HEK293 (cell line): ENCODE data around the gene KCNMB2.

Source experiments
- CTCF ChIA-PET: fragments of 350-600 bp; formaldehyde crosslinking; extraction: SDS; loops from one replicate; lab custom pipeline; 2021; ENCODE audit warnings: antibody characterized with exemption; lab: Yijun Ruan, JAX
- POLR2A ChIA-PET: fragments of 300-600 bp; formaldehyde crosslinking; extraction: SDS; loops from one replicate; lab custom pipeline; 2020; ENCODE audit warnings: antibody characterized with exemption, inconsistent platforms; lab: Yijun Ruan, JAX
- H3K27ac ChIP-seq: fragments of 200-500 bp; sonication (Bioruptor generic); 2 replicates; pipeline ENCODE4 v1.5.1; 2014; ENCODE audit warnings: low read depth, low read length, control low read depth, inconsistent platforms; ENCODE audit errors: extremely low read depth
- H3K36me3 ChIP-seq, 2 experiments: fragments of 200-500 bp in 1 of 2; sonication (Bioruptor generic) in 1 of 2; 1 replicate in 1 of 2; 2 replicates in 1 of 2; pipeline ENCODE4 v1.5.1; 2014 to 2017; ENCODE audit warnings: inconsistent platforms in 2 of 2, low read length in 2 of 2; ENCODE audit not compliant: control insufficient read depth in 2 of 2, insufficient read depth in 1 of 2
- H3K4me1 ChIP-seq: fragments of 200-500 bp; sonication (Bioruptor generic); 2 replicates; pipeline ENCODE4 v1.5.1; 2014; ENCODE audit warnings: mild to moderate bottlenecking, low read length, inconsistent platforms; ENCODE audit not compliant: control insufficient read depth, insufficient read depth
- H3K4me3 ChIP-seq: 2 replicates; pipeline ENCODE4 v1.5.1; 2011; ENCODE audit warnings: low read depth, mild to moderate bottlenecking, control low read depth, low read length, moderate library complexity
- H3K9me3 ChIP-seq: fragments of 200-500 bp; sonication (Bioruptor generic); 2 replicates; pipeline ENCODE4 v1.5.1; 2014; ENCODE audit warnings: low read depth, low read length, inconsistent platforms; ENCODE audit not compliant: control insufficient read depth, insufficient read depth
- HOXA7 ChIP-seq: sonication (generic); formaldehyde crosslinking; IDR thresholded peaks from 2 replicates; pipeline ENCODE4 v1.8.1; 2022; ENCODE audit warnings: missing genetic modification reagents, borderline replicate concordance
- IKZF3 ChIP-seq: fragments of 450-650 bp; IDR thresholded peaks from 2 replicates; pipeline ENCODE4 v1.5.0; 2018; ENCODE audit warnings: missing biosample characterization, mild to moderate bottlenecking, missing genetic modification characterization, moderate library complexity
- PBX3 ChIP-seq: sonication (generic); formaldehyde crosslinking; IDR thresholded peaks from 2 replicates; pipeline ENCODE4 v1.8.1; 2022; ENCODE audit warnings: mild to moderate bottlenecking, moderate library complexity, missing genetic modification reagents
- RBAK ChIP-seq: fragments of 450-650 bp; formaldehyde crosslinking; IDR thresholded peaks from 2 replicates; pipeline ENCODE4 v1.5.1; 2016; ENCODE audit warnings: missing biosample characterization, missing genetic modification characterization
- REST ChIP-seq: fragments of 450-650 bp; formaldehyde crosslinking; IDR thresholded peaks from 2 replicates; pipeline ENCODE4 v1.5.1; 2016; ENCODE audit warnings: missing biosample characterization, missing genetic modification characterization
- TCF7L2 ChIP-seq: IDR thresholded peaks from 2 replicates; pipeline ENCODE4 v1.6.1; 2011; ENCODE audit warnings: low read depth, mild to moderate bottlenecking, inconsistent platforms, low read length, moderate library complexity, borderline replicate concordance
- ZBTB11 ChIP-seq: fragments of 450-650 bp; formaldehyde crosslinking; conservative IDR thresholded peaks from 2 replicates; pipeline ENCODE4 v1.5.1; 2016; ENCODE audit warnings: low read depth, missing biosample characterization, missing genetic modification characterization
- ZBTB48 ChIP-seq: fragments of 450-650 bp; formaldehyde crosslinking; IDR thresholded peaks from 2 replicates; pipeline ENCODE4 v1.5.1; 2016; ENCODE audit warnings: missing biosample characterization, missing genetic modification characterization
- ZFP69B ChIP-seq: fragments of 450-650 bp; formaldehyde crosslinking; IDR thresholded peaks from 2 replicates; pipeline ENCODE4 v1.5.1; 2016; ENCODE audit warnings: missing biosample characterization, missing genetic modification characterization
- ZNF138 ChIP-seq: fragments of 450-650 bp; formaldehyde crosslinking; IDR thresholded peaks from 2 replicates; pipeline ENCODE4 v1.5.1; 2016; ENCODE audit warnings: missing biosample characterization, missing genetic modification characterization, borderline replicate concordance
- ZNF169 ChIP-seq: fragments of 450-650 bp; formaldehyde crosslinking; IDR thresholded peaks from 2 replicates; pipeline ENCODE4 v1.5.1; 2016; ENCODE audit warnings: missing biosample characterization, missing genetic modification characterization
- ZNF174 ChIP-seq: fragments of 450-650 bp; formaldehyde crosslinking; IDR thresholded peaks from 2 replicates; pipeline ENCODE4 v1.5.0; 2017; ENCODE audit warnings: missing biosample characterization, mild to moderate bottlenecking, missing genetic modification characterization
- ZNF18 ChIP-seq: fragments of 450-650 bp; formaldehyde crosslinking; IDR thresholded peaks from 2 replicates; pipeline ENCODE4 v1.5.1; 2016; ENCODE audit warnings: missing biosample characterization, missing genetic modification characterization
- ZNF19 ChIP-seq: fragments of 450-650 bp; formaldehyde crosslinking; IDR thresholded peaks from 2 replicates; pipeline ENCODE4; 2016; ENCODE audit warnings: missing biosample characterization, missing genetic modification characterization, low read depth
- ZNF214 ChIP-seq: fragments of 450-650 bp; formaldehyde crosslinking; IDR thresholded peaks from 2 replicates; pipeline ENCODE4 v1.5.1; 2017; ENCODE audit warnings: missing biosample characterization, mild to moderate bottlenecking, missing genetic modification characterization, borderline replicate concordance
- ZNF561 ChIP-seq: fragments of 450-650 bp; IDR thresholded peaks from 2 replicates; pipeline ENCODE4 v1.5.1; 2018; ENCODE audit warnings: missing biosample characterization, missing genetic modification characterization, borderline replicate concordance
- ZSCAN30 ChIP-seq: fragments of 450-650 bp; IDR thresholded peaks from 2 replicates; pipeline ENCODE4 v1.5.1; 2018; ENCODE audit warnings: missing biosample characterization, mild to moderate bottlenecking, missing genetic modification characterization, moderate library complexity

KCNMB2 gene

GRCh38 chr3:178680037-178680436 lies 143.8 kb downstream of the KCNMB2 start (continued):
- TF ChIP-seq ZBTB48 (tag by site-specific recombination) (no peak), HOXA7 (CRISPR knock-in tag) (no peak)
- TF ChIP-seq, all 188 proteins: peak for 0

- no peak overlapping the region for H3K27ac ChIP-seq
- ChIA-PET POLR2A (no interaction called here), CTCF (interaction anchor here (0.7 kb wide), 1 partner anchor 51 kb away, joined by 3 read pairs; no protein-coding TSS in a partner anchor)
- no peak overlapping the region for H3K4me3 ChIP-seq
- no peaks in the 10 kb centered on the region for H3K36me3 ChIP-seq
- no peaks in the 10 kb centered on the region for H3K4me1 ChIP-seq
- TF ChIP-seq TCF7L2 (no peak), ZNF174 (tag by site-specific recombination) (no peak), ZNF214 (no peak), RBAK (tag by site-specific recombination) (no peak), ZNF169 (tag by site-specific recombination) (no peak), ZBTB11 (tag by site-specific recombination) (no peak), ZSCAN30 (tag by site-specific recombination) (no peak), ZFP69B (no peak), IKZF3 (tag by site-specific recombination) (no peak), ZNF19 (tag by site-specific recombination) (no peak)
- H3K9me3 ChIP-seq = no peaks in the 10 kb centered on the region
Observed at GRCh38 chr3:178680489-178680888, 144.3 kb downstream of the KCNMB2 start.

GRCh38 chr3:178684881-178685590 lies 148.8 kb downstream of the KCNMB2 start:
- POLR2A ChIA-PET = no interaction called here
- H3K9me3 ChIP-seq = no peaks in the 10 kb centered on the region
- H3K36me3 ChIP-seq = no peaks in the 10 kb centered on the region
- CTCF ChIA-PET = no interaction called here
- TF ChIP-seq ZNF561 (tag by site-specific recombination) = no peak
- TF ChIP-seq PBX3 (CRISPR knock-in tag) = no peak
- no peak for TF ChIP-seq ZNF18 (tag by site-specific recombination)
- peak; percentile 78 for TF ChIP-seq REST (tag by site-specific recombination)
- TF ChIP-seq ZNF138 (tag by site-specific recombination) = no peak
- no peak overlapping the region for H3K27ac ChIP-seq
- no peaks in the 10 kb centered on the region for H3K4me1 ChIP-seq
- H3K4me3 ChIP-seq = no peak overlapping the region
